Measurements from ENCODE around the gene NEK8.
"Not testable (repeated sequence)": the region's sequence is repeated elsewhere in the genome, so short reads cannot be mapped to it uniquely, and the experiment has no call there.

NEK8 gene

DNA sequence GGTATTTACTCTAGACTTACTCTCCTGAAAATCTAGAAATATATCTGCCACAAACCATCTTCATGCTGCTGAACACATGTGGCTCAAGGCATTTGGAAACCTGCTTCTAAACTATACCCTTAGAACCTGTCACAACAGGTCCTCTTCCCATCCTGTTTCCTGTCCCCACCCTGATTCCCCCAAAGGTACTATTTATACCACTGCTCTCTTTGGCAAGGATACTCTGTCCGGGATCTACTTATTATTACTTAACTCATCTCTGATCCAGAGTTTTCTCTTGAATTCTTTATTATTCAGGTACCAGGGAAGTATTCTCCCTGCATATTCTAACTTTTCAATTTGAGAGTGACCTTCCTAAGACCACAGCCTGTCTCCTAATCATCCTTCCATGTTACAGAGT, 48.6 kb downstream of the NEK8 start:
- DNase-seq (ENCODE audit: low read depth): no peak
- TF ChIP-seq, protein P1, sequence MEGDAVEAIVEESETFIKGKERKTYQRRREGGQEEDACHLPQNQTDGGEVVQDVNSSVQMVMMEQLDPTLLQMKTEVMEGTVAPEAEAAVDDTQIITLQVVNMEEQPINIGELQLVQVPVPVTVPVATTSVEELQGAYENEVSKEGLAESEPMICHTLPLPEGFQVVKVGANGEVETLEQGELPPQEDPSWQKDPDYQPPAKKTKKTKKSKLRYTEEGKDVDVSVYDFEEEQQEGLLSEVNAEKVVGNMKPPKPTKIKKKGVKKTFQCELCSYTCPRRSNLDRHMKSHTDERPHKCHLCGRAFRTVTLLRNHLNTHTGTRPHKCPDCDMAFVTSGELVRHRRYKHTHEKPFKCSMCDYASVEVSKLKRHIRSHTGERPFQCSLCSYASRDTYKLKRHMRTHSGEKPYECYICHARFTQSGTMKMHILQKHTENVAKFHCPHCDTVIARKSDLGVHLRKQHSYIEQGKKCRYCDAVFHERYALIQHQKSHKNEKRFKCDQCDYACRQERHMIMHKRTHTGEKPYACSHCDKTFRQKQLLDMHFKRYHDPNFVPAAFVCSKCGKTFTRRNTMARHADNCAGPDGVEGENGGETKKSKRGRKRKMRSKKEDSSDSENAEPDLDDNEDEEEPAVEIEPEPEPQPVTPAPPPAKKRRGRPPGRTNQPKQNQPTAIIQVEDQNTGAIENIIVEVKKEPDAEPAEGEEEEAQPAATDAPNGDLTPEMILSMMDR (conservative IDR thresholded peaks at IDR 0.05; ENCODE audit: control insufficient read depth, insufficient read depth, low read depth, low read length): no peak
- H3K4me3 ChIP-seq (ENCODE audit: control insufficient read depth, low read depth, low read length): no peak overlapping the region

- not testable (repeated sequence) for H3K4me3 ChIP-seq (ENCODE audit: control insufficient read depth, low read depth, low read length); DNase-seq (ENCODE audit: low read depth)
These were observed 51.0 kb downstream of the NEK8 start for GRCh38 chr17:28779601-28780000.

- H3K4me3 ChIP-seq (ENCODE audit: control insufficient read depth, low read depth, low read length): no peak overlapping the region
- DNase-seq (ENCODE audit: low read depth): no peak
- TF ChIP-seq, protein P1 (conservative IDR thresholded peaks at IDR 0.05; ENCODE audit: control insufficient read depth, insufficient read depth, low read depth, low read length): no peak
These were observed 54.6 kb downstream of the NEK8 start for GRCh38 chr17:28783161-28783560.

DNA sequence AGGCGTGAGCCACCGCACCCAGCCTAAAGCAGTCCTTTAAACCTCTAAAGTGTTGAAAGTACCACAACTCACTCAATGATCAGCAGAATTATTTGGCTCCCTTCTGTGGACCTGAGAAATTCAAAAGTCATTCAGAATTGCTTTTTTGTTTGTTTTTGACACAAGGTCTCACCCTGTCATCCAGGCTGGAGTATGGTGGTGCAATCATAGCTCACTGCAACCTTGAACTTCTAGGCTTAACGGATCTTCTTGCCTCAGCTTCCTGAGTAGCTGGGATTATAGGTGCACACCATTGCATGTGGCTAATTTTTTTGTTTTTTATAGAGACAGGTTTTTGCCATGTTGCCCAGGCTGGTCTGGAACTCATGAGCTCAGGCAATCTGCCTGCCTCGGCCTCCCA, 59.5 kb downstream of the NEK8 start:
- TF ChIP-seq, protein P1 (conservative IDR thresholded peaks at IDR 0.05; ENCODE audit: control insufficient read depth, insufficient read depth, low read depth, low read length): no peak

More for the DNA sequence above, 59.5 kb downstream of the NEK8 start:
- DNase-seq (ENCODE audit: low read depth): no peak
- no peak overlapping the region for H3K4me3 ChIP-seq (ENCODE audit: control insufficient read depth, low read depth, low read length)
